H1 (cell line): ENCODE data around the gene HBS1L. TPM values are rescaled to one million over a fixed set of nuclear protein-coding genes. Genes with fewer than 3 reads are reported as not detected.

Experiments
- CTCF ChIA-PET: fragments of 300-600 bp; sonication (Branson Sonifier 250); formaldehyde crosslinking; loops from one replicate; lab custom pipeline; 2021; ENCODE audit not compliant: partially characterized antibody; lab: Charles Lee
- POLR2A ChIA-PET: fragments of 300-600 bp; sonication (Branson Sonifier 250); formaldehyde crosslinking; loops from one replicate; lab custom pipeline; 2021; ENCODE audit warnings: inconsistent platforms; ENCODE audit not compliant: partially characterized antibody; lab: Charles Lee
- DNase-seq, 2 experiments: peaks; one replicate each; pipeline versions ENCODE4 v3.0.0 to v3.0.0-alpha.2; 2010 to 2022; ENCODE audit warnings: low spot score in 2 of 2, low read depth in 1 of 2, mixed read lengths in 1 of 2
- FAIRE-seq: peaks from 2 replicates; lab custom pipeline; 2011; peaks lifted over from hg19 to GRCh38; lab: Jason Lieb, UNC
- H2AFZ ChIP-seq: 2 replicates; pipeline ENCODE4 v1.8.1; 2012; ENCODE audit warnings: low read length, inconsistent platforms
- H2AK5ac ChIP-seq: 2 replicates; pipeline ENCODE4 v1.6.1; 2013; ENCODE audit warnings: low read depth, low read length
- H2BK120ac ChIP-seq: replicated peaks from 2 replicates; pipeline ENCODE3; 2013; ENCODE audit warnings: low read depth, low read length, inconsistent platforms
- H2BK12ac ChIP-seq: 2 replicates; pipeline ENCODE4 v1.6.1; 2013; ENCODE audit warnings: low read depth, low read length
- H2BK15ac ChIP-seq: 2 replicates; pipeline ENCODE4 v1.6.1; 2013; ENCODE audit warnings: low read length
- H2BK20ac ChIP-seq: 2 replicates; pipeline ENCODE4 v1.6.1; 2013; ENCODE audit warnings: low read length
- H2BK5ac ChIP-seq: 2 replicates; pipeline ENCODE4 v1.6.1; 2013; ENCODE audit warnings: low read depth, low read length
- H3K14ac ChIP-seq: 2 replicates; pipeline ENCODE4 v1.6.1; 2013; ENCODE audit warnings: inconsistent platforms; ENCODE audit not compliant: insufficient read length
- H3K18ac ChIP-seq: 2 replicates; pipeline ENCODE4 v1.6.1; 2013; ENCODE audit warnings: low read length; ENCODE audit errors: extremely low read depth
- H3K23ac ChIP-seq: 2 replicates; pipeline ENCODE4 v1.6.1; 2013; ENCODE audit warnings: inconsistent platforms; ENCODE audit not compliant: insufficient read length
- H3K23me2 ChIP-seq: 2 replicates; pipeline ENCODE4 v1.6.1; 2013; ENCODE audit warnings: low read depth, low read length
- H3K27ac ChIP-seq: 2 replicates; pipeline ENCODE4 v1.6.1; 2011; ENCODE audit warnings: low read depth, low read length, inconsistent platforms
- H3K27me3 ChIP-seq, 4 experiments: replicated peaks in 1 of 4; 1 replicate in 1 of 4; 2 replicates in 3 of 4; pipeline versions ENCODE4 v1.6.1 to v1.8.1; 2011 to 2013; ENCODE audit warnings: low read length in 3 of 4, mild to moderate bottlenecking in 3 of 4, inconsistent platforms in 2 of 4, mixed read lengths in 2 of 4, moderate library complexity in 1 of 4; ENCODE audit not compliant: control insufficient read depth in 3 of 4, insufficient read depth in 3 of 4; ENCODE audit errors: extremely low read depth in 1 of 4
- H3K36me3 ChIP-seq, 4 experiments: 2 replicates each; pipeline versions ENCODE4 v1.6.1 to v1.8.1; 2011 to 2013; ENCODE audit warnings: mild to moderate bottlenecking in 4 of 4, low read length in 3 of 4, moderate library complexity in 2 of 4, control low read depth in 1 of 4, inconsistent platforms in 1 of 4; ENCODE audit not compliant: insufficient read depth in 4 of 4, control insufficient read depth in 2 of 4
- H3K4ac ChIP-seq: replicated peaks from 2 replicates; pipeline ENCODE3; 2013; ENCODE audit warnings: low read length, low read depth, mixed read lengths, inconsistent platforms; ENCODE audit not compliant: insufficient read length
- H3K4me1 ChIP-seq, 4 experiments: replicated peaks in 1 of 4; 1 replicate in 1 of 4; 2 replicates in 3 of 4; pipeline versions ENCODE4 v1.6.1 to v1.8.1; 2011 to 2013; ENCODE audit warnings: low read length in 3 of 4, inconsistent platforms in 2 of 4, mixed read lengths in 1 of 4; ENCODE audit not compliant: insufficient read depth in 4 of 4, control insufficient read depth in 3 of 4
- H3K4me2 ChIP-seq, 2 experiments: 2 replicates each; pipeline versions ENCODE4 v1.6.1 to v1.8.1; 2011 to 2013; ENCODE audit warnings: low read depth in 2 of 2, low read length in 2 of 2, control low read depth in 1 of 2, inconsistent platforms in 1 of 2, mild to moderate bottlenecking in 1 of 2; ENCODE audit not compliant: insufficient read depth in 1 of 2
- H3K4me3 ChIP-seq, 4 experiments: fragments of 200-600, 300-600 bp in 1 of 4; sonication (generic), shearing (Covaris generic), sonication (Bioruptor Twin) in 1 of 4; 2 replicates each; pipeline versions ENCODE4 v1.5.1 to v1.8.1; 2011 to 2016; ENCODE audit warnings: low read length in 4 of 4, low read depth in 3 of 4, control low read depth in 2 of 4, inconsistent platforms in 2 of 4, mild to moderate bottlenecking in 2 of 4, mixed read lengths in 1 of 4, moderate library complexity in 1 of 4; ENCODE audit not compliant: insufficient read depth in 2 of 4; ENCODE audit errors: extremely low read depth in 1 of 4
- H3K56ac ChIP-seq: replicated peaks from 2 replicates; pipeline ENCODE3; 2013; ENCODE audit warnings: low read depth, mild to moderate bottlenecking, mixed read lengths, low read length, inconsistent platforms; ENCODE audit not compliant: insufficient read length
- H3K79me1 ChIP-seq: 2 replicates; pipeline ENCODE4 v1.6.1; 2013; ENCODE audit warnings: low read depth, low read length, control low read depth
- H3K79me2 ChIP-seq, 2 experiments: 2 replicates each; pipeline versions ENCODE4 v1.6.1 to v1.8.1; 2012 to 2013; ENCODE audit warnings: low read length in 2 of 2, mild to moderate bottlenecking in 2 of 2, inconsistent platforms in 1 of 2; ENCODE audit not compliant: insufficient read depth in 2 of 2, control insufficient read depth in 1 of 2
- H3K9ac ChIP-seq, 4 experiments: replicated peaks in 1 of 4; 1 replicate in 1 of 4; 2 replicates in 3 of 4; pipeline versions ENCODE4 v1.6.1 to v1.8.1; 2011 to 2013; ENCODE audit warnings: low read depth in 3 of 4, low read length in 3 of 4, control low read depth in 2 of 4, mild to moderate bottlenecking in 2 of 4, moderate library complexity in 2 of 4, inconsistent platforms in 1 of 4; ENCODE audit errors: extremely low read depth in 1 of 4
- H3K9me3 ChIP-seq, 2 experiments: 2 replicates each; pipeline versions ENCODE4 v1.6.1 to v1.8.1; 2012 to 2013; ENCODE audit warnings: mild to moderate bottlenecking in 2 of 2, moderate library complexity in 2 of 2, control low read depth in 1 of 2, inconsistent platforms in 1 of 2, low read depth in 1 of 2, low read length in 1 of 2, mixed read lengths in 1 of 2; ENCODE audit not compliant: insufficient read depth in 2 of 2
- H4K20me1 ChIP-seq, 2 experiments: replicated peaks in 1 of 2; 2 replicates each; pipeline versions ENCODE3 to v1.8.1; 2011 to 2013; ENCODE audit warnings: inconsistent platforms in 2 of 2, low read length in 2 of 2, mild to moderate bottlenecking in 1 of 2; ENCODE audit not compliant: insufficient read depth in 2 of 2, control insufficient read depth in 1 of 2
- H4K5ac ChIP-seq: 2 replicates; pipeline ENCODE4 v1.6.1; 2013; ENCODE audit warnings: low read length, low read depth, mixed read lengths, inconsistent platforms; ENCODE audit not compliant: insufficient read length
- H4K8ac ChIP-seq: 2 replicates; pipeline ENCODE4 v1.8.0; 2013; ENCODE audit warnings: mild to moderate bottlenecking, moderate library complexity, low read length, inconsistent platforms; ENCODE audit not compliant: insufficient read depth; ENCODE audit errors: extremely low read depth
- H4K91ac ChIP-seq: replicated peaks from 2 replicates; pipeline ENCODE3; 2013; ENCODE audit warnings: low read length, mixed read lengths, inconsistent platforms; ENCODE audit not compliant: insufficient read length
- BCL11A ChIP-seq, 2 experiments: IDR thresholded peaks; one replicate each; pipeline ENCODE4 v1.6.1; 2011; ENCODE audit warnings: low read depth in 2 of 2, low read length in 2 of 2, mild to moderate bottlenecking in 2 of 2
- CTBP2 ChIP-seq: IDR thresholded peaks from 2 replicates; pipeline ENCODE4 v1.7.0; 2011; ENCODE audit warnings: borderline replicate concordance, mild to moderate bottlenecking, moderate library complexity, mixed read lengths, low read length; ENCODE audit not compliant: insufficient read depth, insufficient read length
- KDM4A ChIP-seq: IDR thresholded peaks from one replicate; pipeline ENCODE4 v1.7.1; 2012; ENCODE audit warnings: low read depth, mild to moderate bottlenecking, moderate library complexity, low read length, inconsistent platforms; ENCODE audit not compliant: severe bottlenecking
- RAD21 ChIP-seq, 2 experiments: IDR thresholded peaks in 1 of 2; conservative IDR thresholded peaks in 1 of 2; 2 replicates each; pipeline ENCODE4 v1.6.1; 2011; ENCODE audit warnings: low read depth in 2 of 2, low read length in 2 of 2, improper control_type of control experiment in 1 of 2, inconsistent platforms in 1 of 2, mild to moderate bottlenecking in 1 of 2, moderate library complexity in 1 of 2
- RFX5 ChIP-seq: IDR thresholded peaks from 2 replicates; pipeline ENCODE4 v1.6.1; 2011; ENCODE audit warnings: low read depth, low read length, improper control_type of control experiment, borderline replicate concordance
- SIN3A ChIP-seq, 2 experiments: IDR thresholded peaks in 1 of 2; conservative IDR thresholded peaks in 1 of 2; 2 replicates each; pipeline ENCODE4 v1.6.1; 2011 to 2012; ENCODE audit warnings: low read length in 2 of 2, improper control_type of control experiment in 1 of 2, low read depth in 1 of 2, mild to moderate bottlenecking in 1 of 2
- SIX5 ChIP-seq: IDR thresholded peaks from 2 replicates; pipeline ENCODE4 v1.6.1; 2011; ENCODE audit warnings: mild to moderate bottlenecking, low read depth, low read length
- SP1 ChIP-seq: IDR thresholded peaks from 2 replicates; pipeline ENCODE4 v1.6.1; 2011; ENCODE audit warnings: low read depth, low read length
- SRF ChIP-seq: IDR thresholded peaks from 2 replicates; pipeline ENCODE4 v1.6.1; 2011; ENCODE audit warnings: mild to moderate bottlenecking, low read depth, low read length, moderate library complexity
- TAF1 ChIP-seq: IDR thresholded peaks from 2 replicates; pipeline ENCODE4 v1.6.1; 2011; ENCODE audit warnings: mild to moderate bottlenecking, low read depth, low read length
- ZNF274 ChIP-seq: IDR thresholded peaks from 2 replicates; pipeline ENCODE4 v1.7.0; 2012; ENCODE audit warnings: low read length, borderline replicate concordance; ENCODE audit errors: extremely low read depth
- WGBS, 2 experiments: shearing (Covaris generic) in 1 of 2; methylation state at CpG; one replicate each; pipeline versions ENCODE4 v1.1.6 to v1.1.7; 2013 to 2015; ENCODE audit warnings: low lambda C conversion rate in 2 of 2, mixed read lengths in 2 of 2, inconsistent platforms in 1 of 2, low coverage in 1 of 2, missing lambda C conversion rate in 1 of 2; ENCODE audit not compliant: insufficient replicate concordance in 2 of 2, insufficient coverage in 1 of 2, insufficient read length in 1 of 2; ENCODE audit errors: extremely low coverage in 1 of 2, missing lambda C conversion rate in 1 of 2; 5-methylcytosine and 5-hydroxymethylcytosine counted together
- polyA plus RNA-seq, 7 experiments: library from polyadenylated mRNA; depleted of rRNA in 3 of 7; stranded (reverse) in 5 of 7; unstranded in 2 of 7; fragments of >200 nt in 5 of 7; fragments of 200-250 nt in 2 of 7; gene quantifications; 1 replicate in 5 of 7; 2 replicates in 1 of 7; 4 replicates in 1 of 7; pipeline versions ENCODE4 v1.2.1 to v1.2.3, GENCODE V29; 2011 to 2013; ENCODE audit warnings: missing spikeins in 2 of 7, mixed read lengths in 2 of 7
- total RNA-seq: library from RNA; stranded (reverse); fragmentation: NEBNext Ultra II Directional; extraction: Animal tissue kit (Norgen Biotek cat#: 25700); gene quantifications from 2 replicates; pipeline ENCODE4 v1.2.1, GENCODE V29; 2021
- TF ChIP-seq, protein P1 (sequence below): IDR thresholded peaks from 2 replicates; pipeline ENCODE4 v1.6.1; 2012; ENCODE audit warnings: low read length, inconsistent platforms

The HBS1L gene
- total and polyA plus RNA-seq, 2 of the 8 experiments (the other 6 are each of a cell fraction or from before 2014, with no cell fraction given) = 28.1 to 97.1 TPM

DNA sequence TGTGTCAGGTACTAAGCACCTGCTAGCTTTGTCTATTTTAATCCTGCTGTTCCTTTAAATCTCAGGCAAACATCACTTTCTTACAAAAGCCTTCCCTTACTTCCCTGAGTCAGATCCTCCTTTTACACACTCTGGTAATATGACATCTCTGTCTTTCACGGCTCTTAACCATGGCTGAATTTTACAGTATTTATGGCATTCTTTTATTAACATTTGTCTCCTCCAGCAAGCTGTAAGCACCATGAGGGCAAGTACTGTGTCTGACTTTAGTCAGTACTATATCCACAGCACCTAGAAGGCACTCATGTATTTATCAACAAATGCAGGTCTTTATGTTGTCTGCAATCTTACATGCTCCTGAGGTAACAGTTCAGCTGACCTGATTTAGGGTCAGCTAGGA, 33.7 kb upstream of the HBS1L start:
- 88% methylated on average over 1 of the region's 1 CpG; no CpG with 5 or more reads in 1 of the 2 experiments for WGBS, 2 experiments
- CTCF ChIA-PET = interaction anchor here (1.0 to 3.1 kb wide), 12 partner anchors 10 to 335 kb away, joined by 3 to 12 read pairs (median 5); partner anchors contain the start of gene HBS1L
- TF ChIP-seq BCL11A (IDR thresholded peaks at IDR 0.05; ENCODE audit: low read depth in 2 of 2, low read length in 2 of 2) (no peak), SIX5 (no peak), KDM4A (no peak), SRF (no peak), CTBP2 (no peak), ZNF274 (no peak), TAF1 (no peak), SIN3A (conservative IDR thresholded peaks at IDR 0.05 in 1 of 2, IDR thresholded peaks at IDR 0.05 in 1 of 2; ENCODE audit: low read depth in 1 of 2, low read length in 2 of 2) (no peak), RAD21 (IDR thresholded peaks at IDR 0.05 in 1 of 2, conservative IDR thresholded peaks at IDR 0.05 in 1 of 2; ENCODE audit: low read depth in 2 of 2, low read length in 2 of 2) (no peak), RFX5 (no peak), SP1 (no peak)
- TF ChIP-seq, protein P1, sequence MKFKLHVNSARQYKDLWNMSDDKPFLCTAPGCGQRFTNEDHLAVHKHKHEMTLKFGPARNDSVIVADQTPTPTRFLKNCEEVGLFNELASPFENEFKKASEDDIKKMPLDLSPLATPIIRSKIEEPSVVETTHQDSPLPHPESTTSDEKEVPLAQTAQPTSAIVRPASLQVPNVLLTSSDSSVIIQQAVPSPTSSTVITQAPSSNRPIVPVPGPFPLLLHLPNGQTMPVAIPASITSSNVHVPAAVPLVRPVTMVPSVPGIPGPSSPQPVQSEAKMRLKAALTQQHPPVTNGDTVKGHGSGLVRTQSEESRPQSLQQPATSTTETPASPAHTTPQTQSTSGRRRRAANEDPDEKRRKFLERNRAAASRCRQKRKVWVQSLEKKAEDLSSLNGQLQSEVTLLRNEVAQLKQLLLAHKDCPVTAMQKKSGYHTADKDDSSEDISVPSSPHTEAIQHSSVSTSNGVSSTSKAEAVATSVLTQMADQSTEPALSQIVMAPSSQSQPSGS = no peak

More for the DNA sequence above, 33.7 kb upstream of the HBS1L start:
- Histone ChIP-seq H3K4me1 (no peaks in the 10 kb centered on the region; a peak in 2 of 7 replicates), H2BK15ac (no peak overlapping the region), H3K9ac (no peak overlapping the region), H3K79me1 (no peaks in the 10 kb centered on the region), H3K23ac (no peak overlapping the region), H3K36me3 (no peaks in the 10 kb centered on the region), H2BK20ac (no peak overlapping the region), H3K9me3 (no peaks in the 10 kb centered on the region), H3K4ac (no peak overlapping the region), H3K4me3 (no peak overlapping the region), H2BK5ac (no peak overlapping the region), H2AFZ (no peak overlapping the region), H4K5ac (no peak overlapping the region), H3K27me3 (no peaks in the 10 kb centered on the region; a peak in 1 of 7 replicates), H2BK12ac (no peak overlapping the region), H4K20me1 (no peaks in the 10 kb centered on the region), H4K8ac (no peak overlapping the region), H3K27ac (no peak overlapping the region), H3K4me2 (no peak overlapping the region), H4K91ac (no peak overlapping the region), H2BK120ac (no peak overlapping the region), H3K56ac (no peak overlapping the region), H3K23me2 (no peaks in the 10 kb centered on the region), H3K18ac (no peak overlapping the region), H3K14ac (no peak overlapping the region), H2AK5ac (no peak overlapping the region), H3K79me2 (no peaks in the 10 kb centered on the region)
- POLR2A ChIA-PET = interaction anchor here (1.3 kb wide), 1 partner anchor 34 kb away, joined by 4 read pairs; the partner anchor contains the start of gene HBS1L
- FAIRE-seq = no peak
- DNase-seq = no peak
